GM23338 (cell line): ENCODE data around the gene DMBT1. TPM values are rescaled to one million over a fixed set of nuclear protein-coding genes. Genes with fewer than 3 reads are reported as not detected.

ENCODE experiments used
- ATAC-seq: fragments of 200-7000 bp; cut with Tn5 transposase; 3 replicates; pipeline ENCODE4 v1.9.1; 2020
- DNase-seq: peaks from one replicate; pipeline ENCODE4 v3.0.0-alpha.2; 2015; ENCODE audit warnings: low spot score
- H2AFZ ChIP-seq: fragments of 200-600 bp; sonication (generic); 2 replicates; pipeline ENCODE4 v1.8.0; 2016; ENCODE audit warnings: antibody characterized with exemption, mild to moderate bottlenecking, moderate library complexity
- H3F3A ChIP-seq: fragments of 200-600 bp; sonication (generic); replicated peaks from 2 replicates; pipeline ENCODE4 v1.8.0; 2017; ENCODE audit warnings: antibody characterized with exemption, mixed run types, low read depth
- H3K27ac ChIP-seq: fragments of 200-600 bp; sonication (generic); 2 replicates; pipeline ENCODE4 v1.6.1; 2016; ENCODE audit warnings: low read depth
- H3K27me3 ChIP-seq: fragments of 200-600 bp; sonication (generic); 2 replicates; pipeline ENCODE4 v1.8.0; 2016; ENCODE audit warnings: mild to moderate bottlenecking, mixed run types, moderate library complexity; ENCODE audit not compliant: insufficient read depth
- H3K36me3 ChIP-seq: fragments of 200-600 bp; sonication (generic); 2 replicates; pipeline ENCODE4 v1.8.0; 2016; ENCODE audit warnings: mild to moderate bottlenecking; ENCODE audit not compliant: insufficient read depth
- H3K4me1 ChIP-seq: fragments of 200-600 bp; sonication (generic); 2 replicates; pipeline ENCODE4 v1.8.0; 2016; ENCODE audit warnings: mild to moderate bottlenecking, moderate library complexity; ENCODE audit not compliant: insufficient read depth
- H3K4me2 ChIP-seq: fragments of 200-600 bp; sonication (generic); 2 replicates; pipeline ENCODE4 v1.7.1; 2017; ENCODE audit warnings: mixed run types
- H3K4me3 ChIP-seq: fragments of 200-600 bp; sonication (generic); 2 replicates; pipeline ENCODE4 v1.6.1; 2016; ENCODE audit warnings: mixed run types
- H3K79me2 ChIP-seq: fragments of 200-600 bp; sonication (generic); replicated peaks from 2 replicates; pipeline ENCODE4 v1.8.0; 2017; ENCODE audit warnings: mild to moderate bottlenecking; ENCODE audit not compliant: insufficient read depth
- H3K9me2 ChIP-seq: fragments of 200-600 bp; sonication (generic); 2 replicates; pipeline ENCODE4 v1.8.0; 2017; ENCODE audit not compliant: insufficient read depth
- H4K20me1 ChIP-seq: fragments of 200-600 bp; sonication (generic); replicated peaks from 2 replicates; pipeline ENCODE4 v1.8.0; 2017; ENCODE audit warnings: mild to moderate bottlenecking; ENCODE audit not compliant: insufficient read depth
- H3K27ac Mint-ChIP-seq: 2 replicates; pipeline ENCODE4 v1.8.0; 2020; ENCODE audit warnings: inconsistent platforms, mild to moderate bottlenecking, moderate library complexity, mixed read lengths
- H3K27me3 Mint-ChIP-seq: 3 replicates; pipeline ENCODE4 v1.8.0; 2022; ENCODE audit warnings: low read depth, mild to moderate bottlenecking, moderate library complexity, mixed read lengths, inconsistent platforms; ENCODE audit not compliant: insufficient read depth, poor library complexity
- H3K36me3 Mint-ChIP-seq: 3 replicates; pipeline ENCODE4 v1.8.0; 2021; ENCODE audit warnings: low read depth, mild to moderate bottlenecking, inconsistent platforms, moderate library complexity, mixed read lengths
- H3K4me1 Mint-ChIP-seq: 3 replicates; pipeline ENCODE4 v1.8.0; 2020; ENCODE audit warnings: mild to moderate bottlenecking, inconsistent platforms, mixed read lengths
- H3K4me3 Mint-ChIP-seq: 3 replicates; pipeline ENCODE4 v1.8.0; 2021; ENCODE audit warnings: moderate library complexity, mild to moderate bottlenecking, inconsistent platforms, mixed read lengths
- H3K9me3 Mint-ChIP-seq: 3 replicates; pipeline ENCODE4 v1.8.0; 2020; ENCODE audit warnings: moderate library complexity, mild to moderate bottlenecking, inconsistent platforms, mixed read lengths
- EZH2 ChIP-seq: fragments of 200-600 bp; sonication (generic); IDR thresholded peaks from one replicate; pipeline ENCODE4 v1.8.0; 2017; ENCODE audit warnings: antibody characterized with exemption, mild to moderate bottlenecking, low read depth; ENCODE audit not compliant: unreplicated experiment
- EZH2phosphoT487 ChIP-seq: fragments of 200-600 bp; sonication (generic); IDR thresholded peaks from one replicate; pipeline ENCODE4 v1.8.1; 2018; ENCODE audit warnings: antibody characterized with exemption; ENCODE audit not compliant: unreplicated experiment
- JUNB ChIP-seq: IDR thresholded peaks from one replicate; pipeline ENCODE4 v1.6.1; 2016; ENCODE audit warnings: antibody characterized with exemption; ENCODE audit not compliant: unreplicated experiment
- STAT1 ChIP-seq: IDR thresholded peaks from one replicate; pipeline ENCODE4 v1.6.1; 2016; ENCODE audit warnings: antibody characterized with exemption; ENCODE audit not compliant: unreplicated experiment
- ZNF114 ChIP-seq: fragments of 250-450 bp; sonication (Bioruptor Pico); IDR thresholded peaks from 2 replicates; pipeline ENCODE4 v1.5.0; 2020; ENCODE audit warnings: mild to moderate bottlenecking, moderate library complexity
- ZNF331 ChIP-seq: fragments of 250-450 bp; sonication (Bioruptor Pico); IDR thresholded peaks from 2 replicates; pipeline ENCODE4 v1.5.0; 2020; ENCODE audit warnings: low read depth, mild to moderate bottlenecking, moderate library complexity
- polyA plus RNA-seq: library from polyadenylated mRNA; unstranded; fragments of >200 nt; fragmentation: Nextera tagmentation; extraction: Ambion mirVana; gene quantifications from 2 replicates; pipeline ENCODE4 v1.2.1, GENCODE V29; 2016
- total RNA-seq: library from RNA; depleted of rRNA; stranded (reverse); fragments of >200 nt; shearing (Covaris generic); gene quantifications from 2 replicates; pipeline ENCODE4 v1.2.3, GENCODE V29; 2014
- TF ChIP-seq, protein P1 (sequence below): IDR thresholded peaks from 2 replicates; pipeline ENCODE4 v1.6.1; 2016; ENCODE audit warnings: antibody characterized with exemption
- TF ChIP-seq, protein P2 (sequence below): IDR thresholded peaks from one replicate; pipeline ENCODE4 v1.6.1; 2018; ENCODE audit warnings: antibody characterized with exemption; ENCODE audit not compliant: unreplicated experiment
- TF ChIP-seq, protein P3 (sequence below): fragments of 250-450 bp; sonication (Bioruptor Pico); IDR thresholded peaks from 2 replicates; pipeline ENCODE4 v1.5.0; 2020; ENCODE audit warnings: mild to moderate bottlenecking, moderate library complexity
- TF ChIP-seq, protein P4 (sequence below), 2 experiments: fragments of 200-600 bp in 1 of 2; sonication (generic) in 1 of 2; conservative IDR thresholded peaks; 2 replicates each; pipeline versions ENCODE4 v1.5.1 to v1.6.1; 2016 to 2017; ENCODE audit warnings: antibody characterized with exemption in 2 of 2, low read depth in 2 of 2, mild to moderate bottlenecking in 2 of 2, moderate library complexity in 1 of 2

The DMBT1 gene
- total and polyA plus RNA-seq, 2 experiments from 2014 or later, result 0.03 to 0.05 TPM

DNA sequence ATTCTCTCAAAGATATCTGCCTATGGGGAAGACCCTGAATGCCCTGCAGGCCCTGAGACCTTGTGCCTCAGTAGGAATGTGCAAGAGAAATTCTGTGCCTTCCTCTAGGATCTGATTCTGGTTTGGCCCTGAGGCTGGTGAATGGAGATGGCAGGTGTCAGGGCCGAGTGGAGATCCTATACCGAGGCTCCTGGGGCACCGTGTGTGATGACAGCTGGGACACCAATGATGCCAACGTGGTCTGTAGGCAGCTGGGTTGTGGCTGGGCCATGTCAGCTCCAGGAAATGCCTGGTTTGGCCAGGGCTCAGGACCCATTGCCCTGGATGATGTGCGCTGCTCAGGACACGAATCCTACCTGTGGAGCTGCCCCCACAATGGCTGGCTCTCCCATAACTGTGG lies 15.7 kb downstream of the DMBT1 start:
- ATAC-seq (no peak), DNase-seq (no peak)
- no peak overlapping the region for H2AFZ ChIP-seq
- no peak overlapping the region for H3K4me3 ChIP-seq
- Mint-ChIP-seq H3K27ac (no peak overlapping the region), H3K4me3 (no peak overlapping the region), H3K27me3 (peaks cover 6% of the 10 kb centered on the region), H3K9me3 (peaks cover 22% of the 10 kb centered on the region), H3K4me1 (no peaks in the 10 kb centered on the region; the same call in 2 of the 3 replicates), H3K36me3 (no peaks in the 10 kb centered on the region)
- no peaks in the 10 kb centered on the region for H3F3A ChIP-seq
- no peaks in the 10 kb centered on the region for H4K20me1 ChIP-seq
- H3K79me2 ChIP-seq, result no peaks in the 10 kb centered on the region
- H3K9me2 ChIP-seq, result no peaks in the 10 kb centered on the region
- no peaks in the 10 kb centered on the region for H3K27me3 ChIP-seq
- no peak for TF ChIP-seq ZNF331 (CRISPR knock-in tag)
- TF ChIP-seq, protein P1, sequence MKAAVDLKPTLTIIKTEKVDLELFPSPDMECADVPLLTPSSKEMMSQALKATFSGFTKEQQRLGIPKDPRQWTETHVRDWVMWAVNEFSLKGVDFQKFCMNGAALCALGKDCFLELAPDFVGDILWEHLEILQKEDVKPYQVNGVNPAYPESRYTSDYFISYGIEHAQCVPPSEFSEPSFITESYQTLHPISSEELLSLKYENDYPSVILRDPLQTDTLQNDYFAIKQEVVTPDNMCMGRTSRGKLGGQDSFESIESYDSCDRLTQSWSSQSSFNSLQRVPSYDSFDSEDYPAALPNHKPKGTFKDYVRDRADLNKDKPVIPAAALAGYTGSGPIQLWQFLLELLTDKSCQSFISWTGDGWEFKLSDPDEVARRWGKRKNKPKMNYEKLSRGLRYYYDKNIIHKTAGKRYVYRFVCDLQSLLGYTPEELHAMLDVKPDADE, result no peak
- TF ChIP-seq, protein P2, sequence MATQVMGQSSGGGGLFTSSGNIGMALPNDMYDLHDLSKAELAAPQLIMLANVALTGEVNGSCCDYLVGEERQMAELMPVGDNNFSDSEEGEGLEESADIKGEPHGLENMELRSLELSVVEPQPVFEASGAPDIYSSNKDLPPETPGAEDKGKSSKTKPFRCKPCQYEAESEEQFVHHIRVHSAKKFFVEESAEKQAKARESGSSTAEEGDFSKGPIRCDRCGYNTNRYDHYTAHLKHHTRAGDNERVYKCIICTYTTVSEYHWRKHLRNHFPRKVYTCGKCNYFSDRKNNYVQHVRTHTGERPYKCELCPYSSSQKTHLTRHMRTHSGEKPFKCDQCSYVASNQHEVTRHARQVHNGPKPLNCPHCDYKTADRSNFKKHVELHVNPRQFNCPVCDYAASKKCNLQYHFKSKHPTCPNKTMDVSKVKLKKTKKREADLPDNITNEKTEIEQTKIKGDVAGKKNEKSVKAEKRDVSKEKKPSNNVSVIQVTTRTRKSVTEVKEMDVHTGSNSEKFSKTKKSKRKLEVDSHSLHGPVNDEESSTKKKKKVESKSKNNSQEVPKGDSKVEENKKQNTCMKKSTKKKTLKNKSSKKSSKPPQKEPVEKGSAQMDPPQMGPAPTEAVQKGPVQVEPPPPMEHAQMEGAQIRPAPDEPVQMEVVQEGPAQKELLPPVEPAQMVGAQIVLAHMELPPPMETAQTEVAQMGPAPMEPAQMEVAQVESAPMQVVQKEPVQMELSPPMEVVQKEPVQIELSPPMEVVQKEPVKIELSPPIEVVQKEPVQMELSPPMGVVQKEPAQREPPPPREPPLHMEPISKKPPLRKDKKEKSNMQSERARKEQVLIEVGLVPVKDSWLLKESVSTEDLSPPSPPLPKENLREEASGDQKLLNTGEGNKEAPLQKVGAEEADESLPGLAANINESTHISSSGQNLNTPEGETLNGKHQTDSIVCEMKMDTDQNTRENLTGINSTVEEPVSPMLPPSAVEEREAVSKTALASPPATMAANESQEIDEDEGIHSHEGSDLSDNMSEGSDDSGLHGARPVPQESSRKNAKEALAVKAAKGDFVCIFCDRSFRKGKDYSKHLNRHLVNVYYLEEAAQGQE, result no peak
- no peak for TF ChIP-seq ZNF114
- no peak for TF ChIP-seq JUNB
- TF ChIP-seq, protein P3, sequence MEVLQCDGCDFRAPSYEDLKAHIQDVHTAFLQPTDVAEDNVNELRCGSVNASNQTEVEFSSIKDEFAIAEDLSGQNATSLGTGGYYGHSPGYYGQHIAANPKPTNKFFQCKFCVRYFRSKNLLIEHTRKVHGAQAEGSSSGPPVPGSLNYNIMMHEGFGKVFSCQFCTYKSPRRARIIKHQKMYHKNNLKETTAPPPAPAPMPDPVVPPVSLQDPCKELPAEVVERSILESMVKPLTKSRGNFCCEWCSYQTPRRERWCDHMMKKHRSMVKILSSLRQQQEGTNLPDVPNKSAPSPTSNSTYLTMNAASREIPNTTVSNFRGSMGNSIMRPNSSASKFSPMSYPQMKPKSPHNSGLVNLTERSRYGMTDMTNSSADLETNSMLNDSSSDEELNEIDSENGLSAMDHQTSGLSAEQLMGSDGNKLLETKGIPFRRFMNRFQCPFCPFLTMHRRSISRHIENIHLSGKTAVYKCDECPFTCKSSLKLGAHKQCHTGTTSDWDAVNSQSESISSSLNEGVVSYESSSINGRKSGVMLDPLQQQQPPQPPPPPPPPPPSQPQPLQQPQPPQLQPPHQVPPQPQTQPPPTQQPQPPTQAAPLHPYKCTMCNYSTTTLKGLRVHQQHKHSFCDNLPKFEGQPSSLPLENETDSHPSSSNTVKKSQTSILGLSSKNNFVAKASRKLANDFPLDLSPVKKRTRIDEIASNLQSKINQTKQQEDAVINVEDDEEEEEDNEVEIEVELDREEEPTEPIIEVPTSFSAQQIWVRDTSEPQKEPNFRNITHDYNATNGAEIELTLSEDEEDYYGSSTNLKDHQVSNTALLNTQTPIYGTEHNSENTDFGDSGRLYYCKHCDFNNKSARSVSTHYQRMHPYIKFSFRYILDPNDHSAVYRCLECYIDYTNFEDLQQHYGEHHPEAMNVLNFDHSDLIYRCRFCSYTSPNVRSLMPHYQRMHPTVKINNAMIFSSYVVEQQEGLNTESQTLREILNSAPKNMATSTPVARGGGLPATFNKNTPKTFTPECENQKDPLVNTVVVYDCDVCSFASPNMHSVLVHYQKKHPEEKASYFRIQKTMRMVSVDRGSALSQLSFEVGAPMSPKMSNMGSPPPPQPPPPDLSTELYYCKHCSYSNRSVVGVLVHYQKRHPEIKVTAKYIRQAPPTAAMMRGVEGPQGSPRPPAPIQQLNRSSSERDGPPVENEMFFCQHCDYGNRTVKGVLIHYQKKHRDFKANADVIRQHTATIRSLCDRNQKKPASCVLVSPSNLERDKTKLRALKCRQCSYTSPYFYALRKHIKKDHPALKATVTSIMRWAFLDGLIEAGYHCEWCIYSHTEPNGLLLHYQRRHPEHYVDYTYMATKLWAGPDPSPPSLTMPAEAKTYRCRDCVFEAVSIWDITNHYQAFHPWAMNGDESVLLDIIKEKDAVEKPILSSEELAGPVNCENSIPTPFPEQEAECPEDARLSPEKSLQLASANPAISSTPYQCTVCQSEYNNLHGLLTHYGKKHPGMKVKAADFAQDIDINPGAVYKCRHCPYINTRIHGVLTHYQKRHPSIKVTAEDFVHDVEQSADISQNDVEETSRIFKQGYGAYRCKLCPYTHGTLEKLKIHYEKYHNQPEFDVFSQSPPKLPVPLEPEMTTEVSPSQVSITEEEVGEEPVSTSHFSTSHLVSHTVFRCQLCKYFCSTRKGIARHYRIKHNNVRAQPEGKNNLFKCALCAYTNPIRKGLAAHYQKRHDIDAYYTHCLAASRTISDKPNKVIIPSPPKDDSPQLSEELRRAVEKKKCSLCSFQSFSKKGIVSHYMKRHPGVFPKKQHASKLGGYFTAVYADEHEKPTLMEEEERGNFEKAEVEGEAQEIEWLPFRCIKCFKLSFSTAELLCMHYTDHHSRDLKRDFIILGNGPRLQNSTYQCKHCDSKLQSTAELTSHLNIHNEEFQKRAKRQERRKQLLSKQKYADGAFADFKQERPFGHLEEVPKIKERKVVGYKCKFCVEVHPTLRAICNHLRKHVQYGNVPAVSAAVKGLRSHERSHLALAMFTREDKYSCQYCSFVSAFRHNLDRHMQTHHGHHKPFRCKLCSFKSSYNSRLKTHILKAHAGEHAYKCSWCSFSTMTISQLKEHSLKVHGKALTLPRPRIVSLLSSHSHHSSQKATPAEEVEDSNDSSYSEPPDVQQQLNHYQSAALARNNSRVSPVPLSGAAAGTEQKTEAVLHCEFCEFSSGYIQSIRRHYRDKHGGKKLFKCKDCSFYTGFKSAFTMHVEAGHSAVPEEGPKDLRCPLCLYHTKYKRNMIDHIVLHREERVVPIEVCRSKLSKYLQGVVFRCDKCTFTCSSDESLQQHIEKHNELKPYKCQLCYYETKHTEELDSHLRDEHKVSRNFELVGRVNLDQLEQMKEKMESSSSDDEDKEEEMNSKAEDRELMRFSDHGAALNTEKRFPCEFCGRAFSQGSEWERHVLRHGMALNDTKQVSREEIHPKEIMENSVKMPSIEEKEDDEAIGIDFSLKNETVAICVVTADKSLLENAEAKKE (CRISPR knock-in tag), result no peak
- TF ChIP-seq STAT1, result no peak
- TF ChIP-seq, protein P4, sequence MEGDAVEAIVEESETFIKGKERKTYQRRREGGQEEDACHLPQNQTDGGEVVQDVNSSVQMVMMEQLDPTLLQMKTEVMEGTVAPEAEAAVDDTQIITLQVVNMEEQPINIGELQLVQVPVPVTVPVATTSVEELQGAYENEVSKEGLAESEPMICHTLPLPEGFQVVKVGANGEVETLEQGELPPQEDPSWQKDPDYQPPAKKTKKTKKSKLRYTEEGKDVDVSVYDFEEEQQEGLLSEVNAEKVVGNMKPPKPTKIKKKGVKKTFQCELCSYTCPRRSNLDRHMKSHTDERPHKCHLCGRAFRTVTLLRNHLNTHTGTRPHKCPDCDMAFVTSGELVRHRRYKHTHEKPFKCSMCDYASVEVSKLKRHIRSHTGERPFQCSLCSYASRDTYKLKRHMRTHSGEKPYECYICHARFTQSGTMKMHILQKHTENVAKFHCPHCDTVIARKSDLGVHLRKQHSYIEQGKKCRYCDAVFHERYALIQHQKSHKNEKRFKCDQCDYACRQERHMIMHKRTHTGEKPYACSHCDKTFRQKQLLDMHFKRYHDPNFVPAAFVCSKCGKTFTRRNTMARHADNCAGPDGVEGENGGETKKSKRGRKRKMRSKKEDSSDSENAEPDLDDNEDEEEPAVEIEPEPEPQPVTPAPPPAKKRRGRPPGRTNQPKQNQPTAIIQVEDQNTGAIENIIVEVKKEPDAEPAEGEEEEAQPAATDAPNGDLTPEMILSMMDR (conservative IDR thresholded peaks at IDR 0.05; ENCODE audit: low read depth in 2 of 2), result no peak
- TF ChIP-seq EZH2phosphoT487, result no peak
- TF ChIP-seq EZH2, result no peak
- H3K36me3 ChIP-seq, result no peaks in the 10 kb centered on the region
- no peak overlapping the region for H3K4me2 ChIP-seq
- H3K27ac ChIP-seq, result no peak overlapping the region
- H3K4me1 ChIP-seq, result no peaks in the 10 kb centered on the region
